H1 (cell line): Measurements from ENCODE around the gene SPATS1. TPM values are rescaled to one million over a fixed set of nuclear protein-coding genes. Genes with fewer than 3 reads are reported as not detected.
"Not testable (repeated sequence)": the region's sequence is repeated elsewhere in the genome, so short reads cannot be mapped to it uniquely, and the experiment has no call there.

Source experiments
- CTCF ChIA-PET: fragments of 300-600 bp; sonication (Branson Sonifier 250); formaldehyde crosslinking; loops from one replicate; lab custom pipeline; 2021; ENCODE audit not compliant: partially characterized antibody; lab: Charles Lee
- POLR2A ChIA-PET: fragments of 300-600 bp; sonication (Branson Sonifier 250); formaldehyde crosslinking; loops from one replicate; lab custom pipeline; 2021; ENCODE audit warnings: inconsistent platforms; ENCODE audit not compliant: partially characterized antibody; lab: Charles Lee
- DNase-seq, 2 experiments: peaks; one replicate each; pipeline versions ENCODE4 v3.0.0 to v3.0.0-alpha.2; 2010 to 2022; ENCODE audit warnings: low spot score in 2 of 2, low read depth in 1 of 2, mixed read lengths in 1 of 2
- FAIRE-seq: peaks from 2 replicates; lab custom pipeline; 2011; peaks lifted over from hg19 to GRCh38; lab: Jason Lieb, UNC
- H2AFZ ChIP-seq: 2 replicates; pipeline ENCODE4 v1.8.1; 2012; ENCODE audit warnings: low read length, inconsistent platforms
- H2AK5ac ChIP-seq: 2 replicates; pipeline ENCODE4 v1.6.1; 2013; ENCODE audit warnings: low read depth, low read length
- H2BK120ac ChIP-seq: replicated peaks from 2 replicates; pipeline ENCODE3; 2013; ENCODE audit warnings: low read depth, low read length, inconsistent platforms
- H2BK12ac ChIP-seq: 2 replicates; pipeline ENCODE4 v1.6.1; 2013; ENCODE audit warnings: low read depth, low read length
- H2BK15ac ChIP-seq: 2 replicates; pipeline ENCODE4 v1.6.1; 2013; ENCODE audit warnings: low read length
- H2BK20ac ChIP-seq: 2 replicates; pipeline ENCODE4 v1.6.1; 2013; ENCODE audit warnings: low read length
- H2BK5ac ChIP-seq: 2 replicates; pipeline ENCODE4 v1.6.1; 2013; ENCODE audit warnings: low read depth, low read length
- H3K14ac ChIP-seq: 2 replicates; pipeline ENCODE4 v1.6.1; 2013; ENCODE audit warnings: inconsistent platforms; ENCODE audit not compliant: insufficient read length
- H3K18ac ChIP-seq: 2 replicates; pipeline ENCODE4 v1.6.1; 2013; ENCODE audit warnings: low read length; ENCODE audit errors: extremely low read depth
- H3K23ac ChIP-seq: 2 replicates; pipeline ENCODE4 v1.6.1; 2013; ENCODE audit warnings: inconsistent platforms; ENCODE audit not compliant: insufficient read length
- H3K23me2 ChIP-seq: 2 replicates; pipeline ENCODE4 v1.6.1; 2013; ENCODE audit warnings: low read depth, low read length
- H3K27ac ChIP-seq: 2 replicates; pipeline ENCODE4 v1.6.1; 2011; ENCODE audit warnings: low read depth, low read length, inconsistent platforms
- H3K27me3 ChIP-seq, 4 experiments: replicated peaks in 1 of 4; 1 replicate in 1 of 4; 2 replicates in 3 of 4; pipeline versions ENCODE4 v1.6.1 to v1.8.1; 2011 to 2013; ENCODE audit warnings: low read length in 3 of 4, mild to moderate bottlenecking in 3 of 4, inconsistent platforms in 2 of 4, mixed read lengths in 2 of 4, moderate library complexity in 1 of 4; ENCODE audit not compliant: control insufficient read depth in 3 of 4, insufficient read depth in 3 of 4; ENCODE audit errors: extremely low read depth in 1 of 4
- H3K36me3 ChIP-seq, 4 experiments: 2 replicates each; pipeline versions ENCODE4 v1.6.1 to v1.8.1; 2011 to 2013; ENCODE audit warnings: mild to moderate bottlenecking in 4 of 4, low read length in 3 of 4, moderate library complexity in 2 of 4, control low read depth in 1 of 4, inconsistent platforms in 1 of 4; ENCODE audit not compliant: insufficient read depth in 4 of 4, control insufficient read depth in 2 of 4
- H3K4ac ChIP-seq: replicated peaks from 2 replicates; pipeline ENCODE3; 2013; ENCODE audit warnings: low read length, low read depth, mixed read lengths, inconsistent platforms; ENCODE audit not compliant: insufficient read length
- H3K4me1 ChIP-seq, 4 experiments: replicated peaks in 1 of 4; 1 replicate in 1 of 4; 2 replicates in 3 of 4; pipeline versions ENCODE4 v1.6.1 to v1.8.1; 2011 to 2013; ENCODE audit warnings: low read length in 3 of 4, inconsistent platforms in 2 of 4, mixed read lengths in 1 of 4; ENCODE audit not compliant: insufficient read depth in 4 of 4, control insufficient read depth in 3 of 4
- H3K4me2 ChIP-seq, 2 experiments: 2 replicates each; pipeline versions ENCODE4 v1.6.1 to v1.8.1; 2011 to 2013; ENCODE audit warnings: low read depth in 2 of 2, low read length in 2 of 2, control low read depth in 1 of 2, inconsistent platforms in 1 of 2, mild to moderate bottlenecking in 1 of 2; ENCODE audit not compliant: insufficient read depth in 1 of 2
- H3K4me3 ChIP-seq, 4 experiments: fragments of 200-600, 300-600 bp in 1 of 4; sonication (generic), shearing (Covaris generic), sonication (Bioruptor Twin) in 1 of 4; 2 replicates each; pipeline versions ENCODE4 v1.5.1 to v1.8.1; 2011 to 2016; ENCODE audit warnings: low read length in 4 of 4, low read depth in 3 of 4, control low read depth in 2 of 4, inconsistent platforms in 2 of 4, mild to moderate bottlenecking in 2 of 4, mixed read lengths in 1 of 4, moderate library complexity in 1 of 4; ENCODE audit not compliant: insufficient read depth in 2 of 4; ENCODE audit errors: extremely low read depth in 1 of 4
- H3K56ac ChIP-seq: replicated peaks from 2 replicates; pipeline ENCODE3; 2013; ENCODE audit warnings: low read depth, mild to moderate bottlenecking, mixed read lengths, low read length, inconsistent platforms; ENCODE audit not compliant: insufficient read length
- H3K79me1 ChIP-seq: 2 replicates; pipeline ENCODE4 v1.6.1; 2013; ENCODE audit warnings: low read depth, low read length, control low read depth
- H3K79me2 ChIP-seq, 2 experiments: 2 replicates each; pipeline versions ENCODE4 v1.6.1 to v1.8.1; 2012 to 2013; ENCODE audit warnings: low read length in 2 of 2, mild to moderate bottlenecking in 2 of 2, inconsistent platforms in 1 of 2; ENCODE audit not compliant: insufficient read depth in 2 of 2, control insufficient read depth in 1 of 2
- H3K9ac ChIP-seq, 4 experiments: replicated peaks in 1 of 4; 1 replicate in 1 of 4; 2 replicates in 3 of 4; pipeline versions ENCODE4 v1.6.1 to v1.8.1; 2011 to 2013; ENCODE audit warnings: low read depth in 3 of 4, low read length in 3 of 4, control low read depth in 2 of 4, mild to moderate bottlenecking in 2 of 4, moderate library complexity in 2 of 4, inconsistent platforms in 1 of 4; ENCODE audit errors: extremely low read depth in 1 of 4
- H3K9me3 ChIP-seq, 2 experiments: 2 replicates each; pipeline versions ENCODE4 v1.6.1 to v1.8.1; 2012 to 2013; ENCODE audit warnings: mild to moderate bottlenecking in 2 of 2, moderate library complexity in 2 of 2, control low read depth in 1 of 2, inconsistent platforms in 1 of 2, low read depth in 1 of 2, low read length in 1 of 2, mixed read lengths in 1 of 2; ENCODE audit not compliant: insufficient read depth in 2 of 2
- H4K20me1 ChIP-seq, 2 experiments: replicated peaks in 1 of 2; 2 replicates each; pipeline versions ENCODE3 to v1.8.1; 2011 to 2013; ENCODE audit warnings: inconsistent platforms in 2 of 2, low read length in 2 of 2, mild to moderate bottlenecking in 1 of 2; ENCODE audit not compliant: insufficient read depth in 2 of 2, control insufficient read depth in 1 of 2
- H4K5ac ChIP-seq: 2 replicates; pipeline ENCODE4 v1.6.1; 2013; ENCODE audit warnings: low read length, low read depth, mixed read lengths, inconsistent platforms; ENCODE audit not compliant: insufficient read length
- H4K8ac ChIP-seq: 2 replicates; pipeline ENCODE4 v1.8.0; 2013; ENCODE audit warnings: mild to moderate bottlenecking, moderate library complexity, low read length, inconsistent platforms; ENCODE audit not compliant: insufficient read depth; ENCODE audit errors: extremely low read depth
- H4K91ac ChIP-seq: replicated peaks from 2 replicates; pipeline ENCODE3; 2013; ENCODE audit warnings: low read length, mixed read lengths, inconsistent platforms; ENCODE audit not compliant: insufficient read length
- WGBS, 2 experiments: shearing (Covaris generic) in 1 of 2; methylation state at CpG; one replicate each; pipeline versions ENCODE4 v1.1.6 to v1.1.7; 2013 to 2015; ENCODE audit warnings: low lambda C conversion rate in 2 of 2, mixed read lengths in 2 of 2, inconsistent platforms in 1 of 2, low coverage in 1 of 2, missing lambda C conversion rate in 1 of 2; ENCODE audit not compliant: insufficient replicate concordance in 2 of 2, insufficient coverage in 1 of 2, insufficient read length in 1 of 2; ENCODE audit errors: extremely low coverage in 1 of 2, missing lambda C conversion rate in 1 of 2; 5-methylcytosine and 5-hydroxymethylcytosine counted together
- polyA plus RNA-seq, 7 experiments: library from polyadenylated mRNA; depleted of rRNA in 3 of 7; stranded (reverse) in 5 of 7; unstranded in 2 of 7; fragments of >200 nt in 5 of 7; fragments of 200-250 nt in 2 of 7; gene quantifications; 1 replicate in 5 of 7; 2 replicates in 1 of 7; 4 replicates in 1 of 7; pipeline versions ENCODE4 v1.2.1 to v1.2.3, GENCODE V29; 2011 to 2013; ENCODE audit warnings: missing spikeins in 2 of 7, mixed read lengths in 2 of 7
- total RNA-seq: library from RNA; stranded (reverse); fragmentation: NEBNext Ultra II Directional; extraction: Animal tissue kit (Norgen Biotek cat#: 25700); gene quantifications from 2 replicates; pipeline ENCODE4 v1.2.1, GENCODE V29; 2021

SPATS1 gene
- total and polyA plus RNA-seq, 2 of the 8 experiments (the other 6 are each of a cell fraction or from before 2014, with no cell fraction given) = not detected

GRCh38 chr6:44350650-44350994 lies 8.2 kb downstream of the SPATS1 start:
- H3K4me2 ChIP-seq = 0 out of 4 replicates have a peak overlapping the region, but pooled peaks of 1 of the 2 experiments have one; percentile 8
- POLR2A ChIA-PET, H3K4me3 ChIP-seq: not testable (repeated sequence)

More at GRCh38 chr6:44350650-44350994, 8.2 kb downstream of the SPATS1 start:
- FAIRE-seq, H4K91ac ChIP-seq, H2BK20ac ChIP-seq, H3K79me2 ChIP-seq, H3K18ac ChIP-seq, H2AK5ac ChIP-seq, H3K4ac ChIP-seq, H3K4me1 ChIP-seq, H2BK5ac ChIP-seq, H3K56ac ChIP-seq, H3K23ac ChIP-seq, H3K27ac ChIP-seq, H3K14ac ChIP-seq, H4K8ac ChIP-seq, H3K9me3 ChIP-seq, H2BK120ac ChIP-seq, H3K27me3 ChIP-seq, H2BK15ac ChIP-seq, H4K5ac ChIP-seq, H3K79me1 ChIP-seq, H2BK12ac ChIP-seq, CTCF ChIA-PET, H3K23me2 ChIP-seq, DNase-seq, H3K9ac ChIP-seq, H3K36me3 ChIP-seq, H4K20me1 ChIP-seq: not testable (repeated sequence)
- 83% methylated on average over 4 of the region's 4 CpGs; no CpG with 5 or more reads in 1 of the 2 experiments for WGBS, 2 experiments
- H2AFZ ChIP-seq = 0 out of 2 replicates have a peak overlapping the region, but pooled peaks have one; percentile 55
